SH-SY5Y (cell line): ENCODE measurements around the gene POU2F3.

Experiments
- GATA2 ChIP-seq: IDR thresholded peaks from 2 replicates; pipeline ENCODE4 v1.6.1; 2011; ENCODE audit warnings: mild to moderate bottlenecking, low read depth, low read length
- GATA3 ChIP-seq: IDR thresholded peaks from 2 replicates; pipeline ENCODE4 v1.6.1; 2011; ENCODE audit warnings: low read depth, mild to moderate bottlenecking, low read length, moderate library complexity

- TF ChIP-seq GATA2 (no peak), GATA3 (no peak)
Observed at GRCh38 chr11:120273432-120273831, 33.5 kb downstream of the POU2F3 start.
